IMR-90 (cell line): ENCODE data around the gene ATP6V1A. TPM values are rescaled to one million over a fixed set of nuclear protein-coding genes. Genes with fewer than 3 reads are reported as not detected.

Experiments used
- ATAC-seq: fragments of 200-7000 bp; cut with Tn5 transposase; 2 replicates; pipeline ENCODE4 v1.9.1; 2020; ENCODE audit warnings: low read depth, mild to moderate bottlenecking, moderate library complexity
- BruUV-seq: library from RNA; stranded (reverse); fragments of 400-500 nt; replicated peaks from 2 replicates; lab custom pipeline; 2021; lab: Mats Ljungman, UMichigan
- CTCF ChIA-PET: fragments of 300-600 bp; formaldehyde crosslinking; extraction: SDS; loops from one replicate; lab custom pipeline; 2021; ENCODE audit warnings: antibody characterized with exemption; lab: Yijun Ruan, JAX
- POLR2A ChIA-PET: fragments of 300-600 bp; sonication (Branson Sonifier 250); formaldehyde crosslinking; loops from one replicate; lab custom pipeline; 2022; ENCODE audit warnings: antibody characterized with exemption; ENCODE audit not compliant: unreplicated experiment; lab: Charles Lee
- DNase-seq: peaks from one replicate; pipeline ENCODE4 v3.0.0; 2013
- H2AFZ ChIP-seq: replicated peaks from 2 replicates; pipeline ENCODE3; 2013; ENCODE audit warnings: low read length, mild to moderate bottlenecking; ENCODE audit not compliant: poor library complexity
- H2AK5ac ChIP-seq: 2 replicates; pipeline ENCODE4 v1.6.1; 2013; ENCODE audit warnings: low read depth, low read length, inconsistent platforms
- H2AK9ac ChIP-seq: replicated peaks from 2 replicates; pipeline ENCODE3; 2013; ENCODE audit warnings: mild to moderate bottlenecking, low read depth, low read length, moderate library complexity; ENCODE audit not compliant: poor library complexity
- H2BK120ac ChIP-seq: 2 replicates; pipeline ENCODE4 v1.6.1; 2013; ENCODE audit warnings: low read depth, low read length, inconsistent platforms
- H2BK15ac ChIP-seq: 3 replicates; pipeline ENCODE4 v1.6.1; 2013; ENCODE audit warnings: low read depth, low read length, inconsistent platforms
- H2BK20ac ChIP-seq: 2 replicates; pipeline ENCODE4 v1.6.1; 2013; ENCODE audit warnings: low read depth, mild to moderate bottlenecking, inconsistent platforms, low read length, moderate library complexity
- H2BK5ac ChIP-seq: 2 replicates; pipeline ENCODE4 v1.6.1; 2013; ENCODE audit warnings: mild to moderate bottlenecking, low read depth, low read length, inconsistent platforms; ENCODE audit not compliant: poor library complexity, severe bottlenecking
- H3K14ac ChIP-seq: replicated peaks from 2 replicates; pipeline ENCODE4 v1.6.1; 2013; ENCODE audit warnings: low read depth, low read length, inconsistent platforms
- H3K18ac ChIP-seq: 2 replicates; pipeline ENCODE4 v1.6.1; 2013; ENCODE audit warnings: low read depth, low read length, control low read depth
- H3K23ac ChIP-seq: 2 replicates; pipeline ENCODE4 v1.6.1; 2013; ENCODE audit warnings: low read depth, low read length, inconsistent platforms
- H3K27ac ChIP-seq: 2 replicates; pipeline ENCODE4 v1.5.1; 2013; ENCODE audit warnings: mild to moderate bottlenecking, control low read depth, low read length; ENCODE audit not compliant: insufficient read depth
- H3K27me3 ChIP-seq: 2 replicates; pipeline ENCODE4 v1.6.1; 2013; ENCODE audit warnings: low read length; ENCODE audit not compliant: control insufficient read depth, insufficient read depth
- H3K36me3 ChIP-seq: 2 replicates; pipeline ENCODE4 v1.6.1; 2013; ENCODE audit warnings: low read length, mixed read lengths; ENCODE audit not compliant: control insufficient read depth, insufficient read depth
- H3K4ac ChIP-seq: 2 replicates; pipeline ENCODE4 v1.6.1; 2013; ENCODE audit warnings: low read depth, low read length, inconsistent platforms
- H3K4me1 ChIP-seq: 2 replicates; pipeline ENCODE4 v1.6.1; 2013; ENCODE audit warnings: low read length, mixed read lengths; ENCODE audit not compliant: control insufficient read depth, insufficient read depth
- H3K4me2 ChIP-seq: 2 replicates; pipeline ENCODE4 v1.6.1; 2013; ENCODE audit warnings: low read depth, mild to moderate bottlenecking, control low read depth, low read length, moderate library complexity
- H3K4me3 ChIP-seq: 2 replicates; pipeline ENCODE4 v1.5.1; 2013; ENCODE audit warnings: low read depth, mild to moderate bottlenecking, control low read depth, low read length, moderate library complexity; ENCODE audit not compliant: insufficient read depth
- H3K56ac ChIP-seq: 2 replicates; pipeline ENCODE4 v1.6.1; 2013; ENCODE audit warnings: low read length, inconsistent platforms; ENCODE audit not compliant: insufficient read depth; ENCODE audit errors: extremely low read depth
- H3K79me1 ChIP-seq, 2 experiments: 2 replicates each; pipeline ENCODE4 v1.6.1; 2013; ENCODE audit warnings: low read length in 2 of 2, inconsistent platforms in 1 of 2, low read depth in 1 of 2
- H3K9ac ChIP-seq: 2 replicates; pipeline ENCODE4 v1.6.1; 2013; ENCODE audit warnings: low read depth, low read length, control low read depth
- H3K9me1 ChIP-seq: 2 replicates; pipeline ENCODE4 v1.6.1; 2013; ENCODE audit warnings: low read length, inconsistent platforms; ENCODE audit not compliant: insufficient read depth
- H3K9me3 ChIP-seq: 2 replicates; pipeline ENCODE4 v1.6.1; 2013; ENCODE audit warnings: low read length; ENCODE audit not compliant: control insufficient read depth, insufficient read depth
- H4K20me1 ChIP-seq: 2 replicates; pipeline ENCODE4 v1.6.1; 2013; ENCODE audit warnings: low read length, inconsistent platforms; ENCODE audit not compliant: insufficient read depth
- H4K5ac ChIP-seq: 2 replicates; pipeline ENCODE4 v1.6.1; 2013; ENCODE audit warnings: mild to moderate bottlenecking, low read depth, low read length, control low read depth
- H4K8ac ChIP-seq, 2 experiments: 2 replicates each; pipeline ENCODE4 v1.6.1; 2013; ENCODE audit warnings: low read depth in 2 of 2, low read length in 2 of 2, control low read depth in 1 of 2, inconsistent platforms in 1 of 2
- H4K91ac ChIP-seq: 2 replicates; pipeline ENCODE4 v1.6.1; 2013; ENCODE audit warnings: low read depth, low read length, inconsistent platforms; ENCODE audit not compliant: insufficient read depth
- BHLHE40 ChIP-seq: fragments of 150-350 bp; IDR thresholded peaks from 2 replicates; pipeline ENCODE4 v1.6.1; 2016; ENCODE audit warnings: mild to moderate bottlenecking, low read depth, low read length
- CEBPB ChIP-seq: IDR thresholded peaks from 2 replicates; pipeline ENCODE4 v1.6.1; 2012; ENCODE audit warnings: low read depth, low read length, improper control_type of control experiment
- CHD1 ChIP-seq: IDR thresholded peaks from 2 replicates; pipeline ENCODE4 v1.6.1; 2012; ENCODE audit warnings: low read depth, low read length, improper control_type of control experiment
- FOS ChIP-seq: fragments of 150-350 bp; IDR thresholded peaks from 2 replicates; pipeline ENCODE4 v1.6.1; 2016; ENCODE audit warnings: low read depth, low read length
- MAFK ChIP-seq: IDR thresholded peaks from 2 replicates; pipeline ENCODE4 v1.6.1; 2012; ENCODE audit warnings: low read depth, low read length, improper control_type of control experiment
- MAZ ChIP-seq: IDR thresholded peaks from 2 replicates; pipeline ENCODE4 v1.6.1; 2012; ENCODE audit warnings: low read depth, mild to moderate bottlenecking, low read length, improper control_type of control experiment, moderate library complexity, borderline replicate concordance
- NFE2L2 ChIP-seq: fragments of 150-350 bp; IDR thresholded peaks from 2 replicates; pipeline ENCODE4 v1.6.1; 2016; ENCODE audit warnings: low read depth, mild to moderate bottlenecking, low read length
- POLR2A ChIP-seq: IDR thresholded peaks from 2 replicates; pipeline ENCODE4 v1.6.1; 2012; ENCODE audit warnings: mild to moderate bottlenecking, low read depth, low read length
- RAD21 ChIP-seq: IDR thresholded peaks from 2 replicates; pipeline ENCODE4 v1.6.1; 2012; ENCODE audit warnings: low read length, improper control_type of control experiment
- RFX5 ChIP-seq: IDR thresholded peaks from 2 replicates; pipeline ENCODE4 v1.8.0; 2012; ENCODE audit warnings: low read depth, mild to moderate bottlenecking, low read length, moderate library complexity
- SMC3 ChIP-seq: fragments of 150-350 bp; IDR thresholded peaks from 2 replicates; pipeline ENCODE4 v1.6.1; 2016; ENCODE audit warnings: low read depth, mild to moderate bottlenecking, antibody characterized with exemption, low read length, moderate library complexity
- WGBS, 2 experiments: methylation state at CpG; one replicate each; pipeline versions ENCODE4 v1.1.5 to v1.1.7; 2013; ENCODE audit warnings: missing lambda C conversion rate in 2 of 2; ENCODE audit not compliant: insufficient read length in 1 of 2; ENCODE audit errors: extremely low coverage in 2 of 2; 5-methylcytosine and 5-hydroxymethylcytosine counted together
- dilution Hi-C: fragments of 300-500 bp; cut with HindIII; formaldehyde crosslinking; loops from one replicate; pipeline ENCODE4 v1.14.3; 2018; ENCODE audit warnings: low sequenced_read_pairs; ENCODE audit not compliant: unreplicated experiment
- in situ Hi-C: fragments of 300-500 bp; cut with MboI; formaldehyde crosslinking; loops from 3 replicates; pipeline ENCODE4 v1.14.3; 2019; ENCODE audit warnings: low sequenced_read_pairs, inconsistent platforms, mixed read lengths
- intact Hi-C: fragments of 100-400 bp; cut with micrococcal nuclease; formaldehyde crosslinking; loops from 2 replicates; pipeline ENCODE4 v1.10.0; 2022
- polyA plus RNA-seq, 3 experiments: library from polyadenylated mRNA; depleted of rRNA; stranded (reverse); fragments of >200 nt; gene quantifications; 2 replicates each; pipeline ENCODE4 v1.2.3, GENCODE V29; 2012; ENCODE audit warnings: low replicate concordance in 1 of 3
- total RNA-seq: library from RNA; depleted of rRNA; stranded (reverse); fragments of >200 nt; gene quantifications from 2 replicates; pipeline ENCODE4 v1.2.3, GENCODE V29; 2012
- TF ChIP-seq, protein P1 (sequence below): fragments of 150-350 bp; IDR thresholded peaks from 2 replicates; pipeline ENCODE4 v1.6.1; 2016; ENCODE audit warnings: low read depth, mild to moderate bottlenecking, low read length, moderate library complexity, borderline replicate concordance
- TF ChIP-seq, protein P2 (sequence below): conservative IDR thresholded peaks from 2 replicates; pipeline ENCODE4 v1.5.1; 2012; ENCODE audit warnings: mild to moderate bottlenecking, low read depth, low read length, improper control_type of control experiment

ATP6V1A gene
- total and polyA plus RNA-seq, 2 of the 4 experiments (the other 2 are of a cell fraction), result 15.1 to 98.0 TPM

DNA sequence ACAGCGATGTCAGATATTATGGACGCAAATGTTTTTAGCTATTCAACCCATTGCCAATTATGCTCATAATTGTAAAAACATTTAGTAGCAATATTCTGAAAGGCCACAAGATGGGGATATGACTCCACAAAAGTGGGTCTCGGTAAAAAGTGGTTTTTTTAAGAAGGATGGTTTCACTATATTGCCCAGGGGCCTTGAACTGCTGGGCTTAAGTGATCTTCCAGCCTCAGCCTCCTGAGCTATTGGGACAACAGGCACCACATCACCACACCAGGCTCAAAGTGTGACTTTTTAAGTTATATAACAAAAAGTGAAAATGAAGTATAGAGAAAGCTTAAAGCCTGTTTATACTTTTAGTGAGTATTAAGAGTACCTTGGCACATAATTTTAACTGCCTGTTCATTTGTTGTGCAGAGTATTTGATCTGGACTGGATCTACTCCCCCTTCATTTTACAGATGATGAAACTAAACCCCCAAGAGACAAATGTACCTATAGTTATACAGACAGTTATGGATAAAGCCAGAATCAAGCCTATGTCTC is 10.2 kb upstream of the ATP6V1A start:
- H3K56ac ChIP-seq, result no peak overlapping the region
- no peak overlapping the region for H2BK5ac ChIP-seq
- no peak overlapping the region for H2AK9ac ChIP-seq
- 0 out of 2 replicates have a peak, but pooled peaks cover 1% of the 10 kb centered on the region for H3K36me3 ChIP-seq
- intact Hi-C loops, result loop anchor here (1.0 to 5.0 kb wide), 3 partner anchors 102 to 416 kb away; partner anchors contain the start of gene GRAMD1C
- H2AFZ ChIP-seq, result no peak overlapping the region
- no peak overlapping the region for H4K8ac ChIP-seq
- no peak overlapping the region for H4K5ac ChIP-seq
- peak overlapping the region; percentile 67; the same call in 1 of the 2 replicates for H2AK5ac ChIP-seq
- H3K9me3 ChIP-seq, result no peaks in the 10 kb centered on the region
- no peak overlapping the region for H2BK120ac ChIP-seq
- H3K18ac ChIP-seq, result no peak overlapping the region
- in situ Hi-C loops, result loop anchor here (10.0 kb wide), 2 partner anchors 178 to 418 kb away; no protein-coding TSS in a partner anchor
- H4K20me1 ChIP-seq, result peaks cover 71% of the 10 kb centered on the region
- POLR2A ChIA-PET, result no interaction called here
- no peaks in the 10 kb centered on the region for H3K27me3 ChIP-seq
- no peak for TF ChIP-seq MAFK
- no peak for TF ChIP-seq NFE2L2
- peak; percentile 84 for TF ChIP-seq RAD21
- TF ChIP-seq, protein P1, sequence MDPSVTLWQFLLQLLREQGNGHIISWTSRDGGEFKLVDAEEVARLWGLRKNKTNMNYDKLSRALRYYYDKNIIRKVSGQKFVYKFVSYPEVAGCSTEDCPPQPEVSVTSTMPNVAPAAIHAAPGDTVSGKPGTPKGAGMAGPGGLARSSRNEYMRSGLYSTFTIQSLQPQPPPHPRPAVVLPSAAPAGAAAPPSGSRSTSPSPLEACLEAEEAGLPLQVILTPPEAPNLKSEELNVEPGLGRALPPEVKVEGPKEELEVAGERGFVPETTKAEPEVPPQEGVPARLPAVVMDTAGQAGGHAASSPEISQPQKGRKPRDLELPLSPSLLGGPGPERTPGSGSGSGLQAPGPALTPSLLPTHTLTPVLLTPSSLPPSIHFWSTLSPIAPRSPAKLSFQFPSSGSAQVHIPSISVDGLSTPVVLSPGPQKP, result no peak
- TF ChIP-seq, protein P2, sequence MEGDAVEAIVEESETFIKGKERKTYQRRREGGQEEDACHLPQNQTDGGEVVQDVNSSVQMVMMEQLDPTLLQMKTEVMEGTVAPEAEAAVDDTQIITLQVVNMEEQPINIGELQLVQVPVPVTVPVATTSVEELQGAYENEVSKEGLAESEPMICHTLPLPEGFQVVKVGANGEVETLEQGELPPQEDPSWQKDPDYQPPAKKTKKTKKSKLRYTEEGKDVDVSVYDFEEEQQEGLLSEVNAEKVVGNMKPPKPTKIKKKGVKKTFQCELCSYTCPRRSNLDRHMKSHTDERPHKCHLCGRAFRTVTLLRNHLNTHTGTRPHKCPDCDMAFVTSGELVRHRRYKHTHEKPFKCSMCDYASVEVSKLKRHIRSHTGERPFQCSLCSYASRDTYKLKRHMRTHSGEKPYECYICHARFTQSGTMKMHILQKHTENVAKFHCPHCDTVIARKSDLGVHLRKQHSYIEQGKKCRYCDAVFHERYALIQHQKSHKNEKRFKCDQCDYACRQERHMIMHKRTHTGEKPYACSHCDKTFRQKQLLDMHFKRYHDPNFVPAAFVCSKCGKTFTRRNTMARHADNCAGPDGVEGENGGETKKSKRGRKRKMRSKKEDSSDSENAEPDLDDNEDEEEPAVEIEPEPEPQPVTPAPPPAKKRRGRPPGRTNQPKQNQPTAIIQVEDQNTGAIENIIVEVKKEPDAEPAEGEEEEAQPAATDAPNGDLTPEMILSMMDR, result peak; percentile 79
- no peak for TF ChIP-seq RFX5
- TF ChIP-seq CHD1, result no peak
- no peak for TF ChIP-seq BHLHE40
- peak; percentile 69 for TF ChIP-seq SMC3
- TF ChIP-seq MAZ, result no peak
- TF ChIP-seq CEBPB, result no peak
- peak; percentile 27; the same call in 1 of the 2 replicates for TF ChIP-seq POLR2A
- TF ChIP-seq FOS, result no peak
- no peak overlapping the region for H3K23ac ChIP-seq
- WGBS, 2 experiments, result no CpG with 5 or more reads among the region's 3 CpGs
- no peak overlapping the region for H3K9ac ChIP-seq
- peak overlapping the region; percentile 88 for H3K4me2 ChIP-seq
- 0 out of 2 replicates have a peak, but pooled peaks cover 6% of the 10 kb centered on the region for H3K9me1 ChIP-seq
- no peak overlapping the region for H3K27ac ChIP-seq
- H2BK20ac ChIP-seq, result no peak overlapping the region
- dilution Hi-C loops, result no loop called here
- H4K91ac ChIP-seq, result no peak overlapping the region
- no peak overlapping the region for H3K14ac ChIP-seq
- BruUV-seq, result no TSS peak
- H3K4ac ChIP-seq, result no peak overlapping the region
- DNase-seq, result peak; percentile 73
- peaks cover 11 to 68% of the 10 kb centered on the region in 2 experiments; a peak in 3 of 4 replicates for H3K79me1 ChIP-seq
- CTCF ChIA-PET, result interaction anchor here (0.6 to 2.1 kb wide), 9 partner anchors 8 to 418 kb away, joined by 3 to 7 read pairs (median 3); no protein-coding TSS in a partner anchor
- peaks cover 6% of the 10 kb centered on the region; the same call in 1 of the 2 replicates for H3K4me1 ChIP-seq
- H3K4me3 ChIP-seq, result no peak overlapping the region
- peak; percentile 83 for ATAC-seq
- H2BK15ac ChIP-seq, result no peak overlapping the region
